Loucy (cell line): ENCODE data around the gene TMEM60.
A peak's percentile ranks its signal among the peaks of the same experiment; 100 is the strongest.

Source experiments
- H2AFZ ChIP-seq: fragments of 200-600 bp; sonication (generic); 2 replicates; pipeline ENCODE4 v1.6.0; 2016; ENCODE audit warnings: antibody characterized with exemption, mild to moderate bottlenecking, low read length, moderate library complexity
- H3F3A ChIP-seq: fragments of 200-600 bp; 2 replicates; pipeline ENCODE4 v1.6.0; 2016; ENCODE audit warnings: antibody characterized with exemption, low read depth, mild to moderate bottlenecking
- H3K27me3 ChIP-seq: fragments of 200-600 bp; sonication (generic); 2 replicates; pipeline ENCODE4 v1.6.1; 2014; ENCODE audit warnings: low read length, mild to moderate bottlenecking; ENCODE audit not compliant: insufficient read depth, poor library complexity, severe bottlenecking
- H3K36me3 ChIP-seq: fragments of 200-600 bp; sonication (generic); 2 replicates; pipeline ENCODE4 v1.6.1; 2016; ENCODE audit warnings: low read length; ENCODE audit not compliant: insufficient read depth
- H3K4me1 ChIP-seq: fragments of 200-600 bp; sonication (generic); 2 replicates; pipeline ENCODE4 v1.5.1; 2014; ENCODE audit warnings: low read length, mild to moderate bottlenecking; ENCODE audit not compliant: insufficient read depth, poor library complexity, severe bottlenecking
- H3K4me2 ChIP-seq: fragments of 200-600 bp; sonication (generic); 2 replicates; pipeline ENCODE4 v1.6.0; 2014; ENCODE audit warnings: antibody characterized with exemption, low read length, low read depth, mild to moderate bottlenecking; ENCODE audit not compliant: poor library complexity, severe bottlenecking
- H3K4me3 ChIP-seq: fragments of 200-600 bp; sonication (generic); 2 replicates; pipeline ENCODE4 v1.5.1; 2014; ENCODE audit warnings: low read length, mild to moderate bottlenecking, mixed read lengths; ENCODE audit not compliant: poor library complexity, severe bottlenecking
- H3K79me2 ChIP-seq: fragments of 200-600 bp; sonication (generic); 2 replicates; pipeline ENCODE4 v1.6.1; 2014; ENCODE audit warnings: low read length; ENCODE audit not compliant: insufficient read depth
- H3K9ac ChIP-seq: fragments of 200-600 bp; sonication (generic); 2 replicates; pipeline ENCODE4 v1.6.0; 2014; ENCODE audit warnings: mild to moderate bottlenecking, low read depth, low read length, moderate library complexity; ENCODE audit not compliant: poor library complexity, severe bottlenecking
- H3K9me2 ChIP-seq: fragments of 200-600 bp; sonication (generic); replicated peaks from 2 replicates; pipeline ENCODE4 v1.6.1; 2016; ENCODE audit warnings: low read depth, low read length, mixed read lengths
- H3K9me3 ChIP-seq: fragments of 200-600 bp; sonication (generic); 2 replicates; pipeline ENCODE4 v1.6.1; 2014; ENCODE audit warnings: mild to moderate bottlenecking, antibody characterized with exemption, low read length, low read depth; ENCODE audit not compliant: insufficient read depth
- H4K20me1 ChIP-seq: fragments of 200-600 bp; sonication (generic); 2 replicates; pipeline ENCODE4 v1.6.0; 2014; ENCODE audit warnings: antibody characterized with exemption, low read length, mild to moderate bottlenecking; ENCODE audit not compliant: insufficient read depth, poor library complexity, severe bottlenecking
- CTCF ChIP-seq: fragments of 200-600 bp; sonication (generic); conservative IDR thresholded peaks from 2 replicates; pipeline ENCODE4 v1.5.1; 2014; ENCODE audit warnings: mild to moderate bottlenecking, antibody characterized with exemption, low read length
- EZH2phosphoT487 ChIP-seq: fragments of 200-600 bp; IDR thresholded peaks from 2 replicates; pipeline ENCODE4 v1.6.1; 2018; ENCODE audit warnings: antibody characterized with exemption, mild to moderate bottlenecking, moderate library complexity, borderline replicate concordance

Gene TMEM60

GRCh38 chr7:77798394-77799077 is at the start of gene TMEM60, which contains the start of gene PHTF2:
TMEM60 (minus strand) TSS chr7:77798434; CDS start chr7:77794373, 4,061 bp downstream.
PHTF2 (plus strand) TSS chr7:77798773.
- H4K20me1 ChIP-seq: peaks cover 44% of the 10 kb centered on the region
- no peaks in the 10 kb centered on the region for H3K9me3 ChIP-seq
- no peaks in the 10 kb centered on the region for H3K27me3 ChIP-seq
- H3K4me3 ChIP-seq: peak within 1 kb of the TSS; percentile 92
- TF ChIP-seq CTCF (peak; percentile 58), EZH2phosphoT487 (no peak)
- peaks cover 64% of the 10 kb centered on the region for H3K79me2 ChIP-seq
- peak within 1 kb of the TSS; percentile 91 for H3K4me2 ChIP-seq
- no peaks in the 10 kb centered on the region for H3F3A ChIP-seq
- H3K9me2 ChIP-seq: no peaks in the 10 kb centered on the region
- H2AFZ ChIP-seq: peak within 1 kb of the TSS; percentile 91
- peak within 1 kb of the TSS; percentile 88 for H3K9ac ChIP-seq
- no peaks in the 10 kb centered on the region for H3K36me3 ChIP-seq
- H3K4me1 ChIP-seq: peaks cover 45% of the 10 kb centered on the region

DNA sequence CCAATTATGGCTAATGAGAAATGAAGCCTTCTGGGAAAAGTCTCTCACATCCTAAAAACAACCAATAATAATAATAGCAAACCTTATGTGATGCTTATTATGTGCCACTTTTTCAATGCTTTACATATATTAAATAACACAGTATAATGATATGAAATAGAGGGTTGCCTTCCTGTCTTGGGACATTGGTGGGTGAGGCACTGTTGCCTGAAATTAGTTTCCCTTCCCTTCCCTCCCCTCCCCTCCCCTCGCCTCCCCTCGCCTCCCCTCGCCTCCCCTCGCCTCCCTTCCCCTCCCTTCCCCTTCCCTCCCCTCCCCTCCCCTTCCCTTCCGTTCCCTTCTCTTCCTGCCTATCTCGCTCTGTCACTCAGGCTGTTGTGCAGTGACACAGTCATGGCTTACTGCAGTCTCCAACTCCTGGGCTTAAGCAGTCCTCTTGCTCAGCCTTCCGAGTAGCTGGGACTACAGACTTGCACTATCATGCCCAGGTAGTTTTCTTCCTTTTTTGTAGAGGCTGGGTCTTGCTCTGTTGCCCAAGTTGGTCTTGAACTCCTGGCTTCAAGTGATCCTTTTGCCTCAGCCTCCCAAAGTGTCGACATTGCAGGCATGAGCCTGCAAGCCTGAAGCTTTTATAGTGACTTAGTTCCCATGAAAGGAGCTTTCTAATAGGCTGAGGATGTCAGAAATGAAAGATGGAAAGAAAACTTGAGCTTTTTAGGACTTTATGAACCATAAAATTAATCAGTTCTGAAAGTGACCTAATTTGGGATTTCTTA is 48.3 kb upstream of the TMEM60 start:
- no peak for TF ChIP-seq CTCF
- no peak for TF ChIP-seq EZH2phosphoT487
- Histone ChIP-seq H2AFZ (no peak overlapping the region), H3K9me3 (no peaks in the 10 kb centered on the region), H3K36me3 (no peaks in the 10 kb centered on the region), H3K27me3 (no peaks in the 10 kb centered on the region), H3K4me2 (no peak overlapping the region), H3K9me2 (no peaks in the 10 kb centered on the region), H3K4me1 (no peaks in the 10 kb centered on the region), H3F3A (no peaks in the 10 kb centered on the region), H3K4me3 (no peak overlapping the region), H4K20me1 (no peaks in the 10 kb centered on the region), H3K9ac (no peak overlapping the region), H3K79me2 (peaks cover 20% of the 10 kb centered on the region; the same call in 1 of the 2 replicates)

DNA sequence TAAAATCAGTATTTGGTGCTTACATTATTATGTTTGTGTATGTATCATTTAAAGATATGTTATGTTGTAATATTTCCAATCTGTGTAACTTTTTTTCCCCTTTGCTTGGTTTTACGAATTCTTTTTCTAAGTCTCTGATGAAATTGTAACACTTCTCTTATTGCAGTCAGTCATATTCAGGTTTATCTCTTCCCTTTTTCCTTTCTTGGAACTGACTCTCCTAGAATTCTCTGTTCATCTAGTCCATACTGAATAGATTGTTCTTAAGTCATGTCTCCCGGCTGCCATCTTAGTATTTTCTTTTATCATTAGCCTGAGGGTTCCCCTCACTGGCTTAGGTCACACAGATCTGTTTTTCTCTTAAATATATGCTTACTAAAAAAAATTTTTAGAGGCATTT is 45.0 kb upstream of the TMEM60 start:
- Histone ChIP-seq H3F3A (no peaks in the 10 kb centered on the region), H3K9me3 (no peaks in the 10 kb centered on the region), H3K27me3 (no peaks in the 10 kb centered on the region), H2AFZ (no peak overlapping the region), H3K4me3 (no peak overlapping the region), H4K20me1 (no peaks in the 10 kb centered on the region), H3K79me2 (no peaks in the 10 kb centered on the region), H3K9me2 (no peaks in the 10 kb centered on the region), H3K9ac (no peak overlapping the region), H3K4me2 (no peak overlapping the region), H3K4me1 (no peaks in the 10 kb centered on the region), H3K36me3 (no peaks in the 10 kb centered on the region)
- TF ChIP-seq CTCF: no peak
- no peak for TF ChIP-seq EZH2phosphoT487
